ENCODE data around the gene PDIA3.
A peak's percentile ranks its signal among the peaks of the same experiment; 100 is the strongest.
"Not testable (repeated sequence)": the region's sequence is repeated elsewhere in the genome, so short reads cannot be mapped to it uniquely, and the experiment has no call there.

PDIA3 gene

GRCh38 chr15:43746245-43746902 is at the start of gene PDIA3:
PDIA3 (plus strand) TSS chr15:43746438; CDS start chr15:43746540, 102 bp downstream.
- DNase-seq = peak; percentile 96

- DNase-seq = no peak
These were observed 44.1 kb upstream of the PDIA3 start for GRCh38 chr15:43702174-43702573.

- DNase-seq = no peak
These were observed 43.4 kb upstream of the PDIA3 start for GRCh38 chr15:43702701-43703424.

GRCh38 chr15:43710431-43711131 is 35.7 kb upstream of the PDIA3 start:
- DNase-seq = not testable (repeated sequence)

GRCh38 chr15:43723151-43723550 is 23.1 kb upstream of the PDIA3 start:
- no peak for DNase-seq

GRCh38 chr15:43726306-43726705 is 19.9 kb upstream of the PDIA3 start:
- DNase-seq = not testable (repeated sequence)

- not testable (repeated sequence) for DNase-seq
These were observed 18.0 kb upstream of the PDIA3 start for GRCh38 chr15:43728053-43728725.

GRCh38 chr15:43735416-43735815 is 10.8 kb upstream of the PDIA3 start:
- no peak for DNase-seq

- peak; percentile 27 for DNase-seq
These were observed 668 bp downstream of the PDIA3 start for GRCh38 chr15:43746903-43747309.

- peak; percentile 47 for DNase-seq
These were observed 2.1 kb downstream of the PDIA3 start for GRCh38 chr15:43748376-43748775.

GRCh38 chr15:43749690-43750345 is 3.6 kb downstream of the PDIA3 start:
- peak; percentile 78 for DNase-seq

- no peak for DNase-seq
These were observed 5.6 kb downstream of the PDIA3 start for GRCh38 chr15:43751885-43752284.

GRCh38 chr15:43762824-43763223 is 16.6 kb downstream of the PDIA3 start:
- DNase-seq = no peak

- no peak for DNase-seq
These were observed 17.7 kb downstream of the PDIA3 start for GRCh38 chr15:43763819-43764446.

- DNase-seq = peak; percentile 59
These were observed 23.5 kb downstream of the PDIA3 start for GRCh38 chr15:43769584-43770228.

GRCh38 chr15:43771816-43772215 is 25.6 kb downstream of the PDIA3 start:
- no peak for DNase-seq

- no peak for DNase-seq
These were observed 26.4 kb downstream of the PDIA3 start for GRCh38 chr15:43772624-43773023.

- no peak for DNase-seq
These were observed 27.8 kb downstream of the PDIA3 start for GRCh38 chr15:43774062-43774461.

- DNase-seq = no peak
These were observed 29.2 kb downstream of the PDIA3 start for GRCh38 chr15:43775411-43775965.

GRCh38 chr15:43776101-43776717 is 30.0 kb downstream of the PDIA3 start:
- DNase-seq = no peak

All from activated CD4-positive, alpha-beta T cell treated with anti-CD3 and anti-CD28 coated beads, Interleukin-10, Interleukin-2, amounts not matched to agents 100 ng/mL and 50 ng/mL, durations not matched to agents 16 hours and 8 hours (primary cell).